ELF-1 (cell line): Measurements from ENCODE around the gene ARHGAP26.

Experiments
- DNase-seq: peaks from one replicate; pipeline ENCODE4 v3.0.0-alpha.2; 2016; ENCODE audit warnings: low read depth, low spot score

Gene ARHGAP26

GRCh38 chr5:143011585-143011984, 241.4 kb downstream of the ARHGAP26 start:
- no peak for DNase-seq

DNA sequence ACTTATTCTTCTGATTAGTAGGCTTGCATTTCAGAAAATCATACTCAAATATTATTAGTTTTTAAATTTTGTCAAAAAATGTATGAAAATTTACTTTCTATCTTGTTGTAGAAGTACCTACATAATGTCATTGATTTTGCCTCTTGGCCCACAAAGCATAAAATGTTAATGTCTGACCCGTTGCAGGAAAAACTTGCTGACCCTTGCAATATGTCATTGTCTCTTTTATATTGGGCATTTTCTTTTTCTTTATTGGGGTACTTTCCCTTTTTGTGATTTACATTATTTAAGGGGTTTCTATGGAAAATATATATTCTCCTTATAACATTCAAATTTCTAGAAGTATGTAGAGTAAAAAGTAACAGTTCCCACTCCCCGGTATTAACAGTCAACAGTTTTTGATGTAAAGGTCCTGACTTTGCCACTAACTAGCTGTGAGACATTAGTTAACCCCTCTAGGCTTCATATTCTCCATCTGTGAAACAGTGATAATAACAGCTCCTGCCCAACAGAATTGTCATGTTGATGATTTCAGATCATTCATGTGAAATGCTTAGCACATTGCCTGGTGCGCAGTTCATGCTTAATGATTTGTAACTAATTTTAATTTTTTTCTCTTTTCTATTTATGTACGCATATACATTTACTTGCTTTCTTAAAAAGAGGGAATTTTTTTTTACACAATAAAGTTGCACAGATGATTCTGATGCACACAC, 243.2 kb downstream of the ARHGAP26 start:
- no peak for DNase-seq

DNA sequence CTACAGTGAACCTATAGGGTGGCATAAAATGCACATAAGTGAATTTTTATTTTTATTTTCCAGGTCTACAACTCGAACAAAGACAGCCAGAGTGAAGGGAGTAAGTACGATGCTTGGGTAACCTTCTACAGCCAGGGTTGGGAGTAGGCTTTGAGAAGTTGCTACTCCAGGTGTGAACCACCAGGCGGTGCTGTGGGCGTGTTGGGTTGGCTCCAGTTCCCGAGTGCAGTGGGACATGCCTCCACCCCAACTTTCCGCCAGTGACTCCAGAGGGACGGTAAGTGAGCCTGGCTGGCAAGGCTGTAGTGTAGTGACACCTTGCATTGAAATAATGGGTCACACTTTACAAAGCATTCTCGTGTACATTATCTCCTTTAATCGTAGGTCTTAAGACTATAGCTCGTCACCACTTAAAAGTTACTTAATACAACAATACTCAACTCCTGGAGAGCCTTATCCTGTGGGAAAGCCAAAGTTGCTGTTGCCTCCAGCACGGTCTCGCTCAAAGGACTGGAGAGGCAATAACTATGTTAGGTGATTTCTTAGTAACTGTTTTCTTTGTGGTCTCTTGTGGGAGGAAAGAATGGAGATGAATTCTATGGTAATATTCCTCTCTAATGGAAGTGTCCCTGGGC, 244.0 kb downstream of the ARHGAP26 start:
- DNase-seq, result peak; percentile 71

DNA sequence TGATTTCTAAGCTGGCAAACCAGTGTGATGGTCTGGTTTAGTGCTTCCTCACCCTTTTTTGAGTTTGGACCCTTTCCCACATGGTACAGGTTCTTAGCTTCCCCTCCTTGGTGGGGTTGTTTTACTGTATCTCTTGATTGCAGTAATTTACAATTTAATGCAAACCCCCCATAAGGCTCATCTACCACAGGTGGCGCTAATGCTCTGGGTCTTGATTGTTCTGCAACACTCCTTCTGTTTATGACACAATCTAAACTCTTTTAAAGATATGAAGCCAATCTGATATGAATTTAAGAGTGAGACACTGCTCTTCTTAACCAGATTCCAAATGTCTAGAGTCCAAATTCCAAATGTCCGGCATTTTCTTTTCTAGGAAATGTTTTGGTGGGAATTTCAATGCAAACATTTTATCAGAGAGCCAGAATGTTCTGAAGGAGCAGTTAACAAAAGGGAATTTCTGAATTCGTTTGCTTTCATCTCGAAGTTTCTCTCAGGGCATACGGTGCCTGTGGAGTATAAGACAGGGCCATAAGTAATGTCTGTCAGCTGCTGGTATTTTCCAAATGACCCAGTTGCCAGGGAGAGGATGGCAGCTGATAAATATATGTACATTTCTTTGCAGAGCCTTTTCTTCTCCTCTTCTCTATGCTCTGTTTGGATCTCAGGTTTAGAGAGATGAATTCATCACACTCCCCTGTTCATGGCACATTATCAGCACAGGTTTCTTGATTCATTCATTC, 246.8 kb downstream of the ARHGAP26 start:
- DNase-seq, result peak; percentile 10

DNA sequence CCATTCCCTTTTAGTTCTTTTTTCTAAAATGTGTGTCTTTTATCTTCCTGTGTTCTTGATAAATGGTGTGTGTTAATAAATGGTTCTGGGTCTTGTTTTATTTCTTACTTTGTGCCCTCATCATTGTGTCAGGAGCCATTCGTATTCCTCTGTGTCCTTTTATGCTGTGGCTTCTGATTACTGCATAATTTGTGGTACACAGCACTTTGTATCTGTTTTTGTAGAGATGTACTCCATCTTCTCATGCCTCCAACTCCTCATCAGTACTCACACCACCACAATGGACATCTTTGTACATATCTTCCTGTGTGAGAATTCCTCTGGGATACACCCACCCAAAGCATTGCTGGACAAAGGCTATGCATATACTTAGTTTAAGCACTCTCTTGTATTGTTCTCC, 247.4 kb downstream of the ARHGAP26 start:
- no peak for DNase-seq

- DNase-seq, result no peak
These were observed 247.8 kb downstream of the ARHGAP26 start for GRCh38 chr5:143017992-143018391.

- no peak for DNase-seq
These were observed 249.0 kb downstream of the ARHGAP26 start for GRCh38 chr5:143019157-143019556.

GRCh38 chr5:143019614-143020515, 249.7 kb downstream of the ARHGAP26 start:
- peak; percentile 10 for DNase-seq

- no peak for DNase-seq
These were observed 251.4 kb downstream of the ARHGAP26 start for GRCh38 chr5:143021595-143021994.

GRCh38 chr5:143023411-143024096, 253.4 kb downstream of the ARHGAP26 start:
- peak; percentile 16 for DNase-seq

GRCh38 chr5:143024228-143024920, 254.2 kb downstream of the ARHGAP26 start:
- no peak for DNase-seq

DNA sequence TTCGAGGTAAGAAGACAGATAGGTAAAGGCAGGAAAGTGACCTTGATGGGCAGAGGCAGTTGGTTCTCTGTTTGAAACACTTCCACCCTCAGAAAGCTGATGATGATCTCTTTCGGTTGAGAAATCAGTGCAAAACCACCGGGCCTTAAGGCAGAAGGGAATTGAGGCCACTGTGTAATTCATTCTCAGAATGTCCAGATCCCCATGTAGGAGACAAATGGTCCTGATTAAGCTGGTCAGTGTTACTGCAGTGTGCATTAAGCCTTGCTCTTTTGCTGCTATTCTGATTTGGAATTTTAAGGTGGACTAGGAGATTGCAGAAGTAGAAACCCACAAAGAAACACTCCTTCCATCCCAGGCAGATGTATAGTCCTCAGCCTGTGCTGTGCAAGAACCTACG, 255.2 kb downstream of the ARHGAP26 start:
- no peak for DNase-seq

- no peak for DNase-seq
These were observed 255.8 kb downstream of the ARHGAP26 start for GRCh38 chr5:143025971-143026370.

GRCh38 chr5:143026380-143026779, 256.2 kb downstream of the ARHGAP26 start:
- no peak for DNase-seq

DNA sequence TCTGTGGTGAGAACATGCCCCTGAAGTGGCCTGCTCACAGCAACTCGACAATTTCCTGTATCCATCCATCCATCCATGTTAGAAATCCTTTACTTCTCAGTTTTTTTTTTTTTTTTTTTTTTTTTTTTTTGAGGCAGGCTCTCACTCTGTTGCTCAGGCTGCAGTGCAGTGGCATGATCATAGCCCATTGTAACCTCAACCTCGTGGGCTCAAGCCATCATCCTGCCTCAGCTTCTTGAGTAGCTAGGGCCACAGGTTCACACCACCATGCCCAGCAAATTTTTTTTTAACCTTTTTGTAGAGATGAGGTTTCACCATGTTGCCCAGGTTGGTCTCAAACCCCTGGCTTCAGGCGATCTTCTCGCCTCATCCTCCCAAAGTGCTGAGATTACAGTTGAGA, 259.1 kb downstream of the ARHGAP26 start:
- DNase-seq, result no peak

- no peak for DNase-seq
These were observed 260.2 kb downstream of the ARHGAP26 start for GRCh38 chr5:143030349-143030748.

- no peak for DNase-seq
These were observed 261.8 kb downstream of the ARHGAP26 start for GRCh38 chr5:143031781-143032580.

- no peak for DNase-seq
These were observed 262.3 kb downstream of the ARHGAP26 start for GRCh38 chr5:143032581-143032836.

GRCh38 chr5:143033535-143034250, 263.5 kb downstream of the ARHGAP26 start:
- no peak for DNase-seq
